B cell (primary cell): ENCODE data around the gene C18orf63. TPM values are rescaled to one million over a fixed set of nuclear protein-coding genes. Genes with fewer than 3 reads are reported as not detected.

Source experiments
- ATAC-seq: fragments of 200-7000 bp; cut with Tn5 transposase; one replicate; pipeline ENCODE4 v1.10.0; 2021; ENCODE audit warnings: low read depth, mild to moderate bottlenecking, moderate number of reproducible peaks, moderate library complexity
- CTCF ChIA-PET: fragments of 350-600 bp; sonication (Branson Sonifier 250); formaldehyde crosslinking; loops from one replicate; lab custom pipeline; 2021; ENCODE audit warnings: antibody characterized with exemption, inconsistent platforms; lab: Charles Lee
- POLR2A ChIA-PET: fragments of 350-600 bp; sonication (Branson Sonifier 250); formaldehyde crosslinking; loops from one replicate; lab custom pipeline; 2021; ENCODE audit warnings: antibody characterized with exemption; lab: Charles Lee
- DNase-seq: peaks from one replicate; pipeline ENCODE4 v3.0.0; 2013
- H2AFZ ChIP-seq: 2 replicates; pipeline ENCODE4 v1.6.1; 2012; ENCODE audit warnings: mild to moderate bottlenecking, low read depth, low read length; ENCODE audit not compliant: insufficient read depth, poor library complexity, severe bottlenecking
- H3K27ac ChIP-seq, 2 donors: 1 replicate in 1 of 2; 2 replicates in 1 of 2; pipeline ENCODE4 v1.5.1; 2012 to 2013; ENCODE audit warnings: low read length in 2 of 2, mild to moderate bottlenecking in 2 of 2, moderate library complexity in 1 of 2
- H3K27me3 ChIP-seq, 4 experiments: fragments of 200-600 bp in 1 of 4; sonication (generic) in 1 of 4; replicated peaks in 1 of 4; 1 replicate in 2 of 4; 2 replicates in 2 of 4; pipeline versions ENCODE4 v1.6.1 to v1.7.0; 2013 to 2016; ENCODE audit warnings: low read length in 3 of 4, mild to moderate bottlenecking in 2 of 4, mixed read lengths in 1 of 4, moderate library complexity in 1 of 4; ENCODE audit not compliant: insufficient read depth in 4 of 4, control insufficient read depth in 3 of 4; ENCODE audit errors: control extremely low read depth in 1 of 4
- H3K36me3 ChIP-seq, 2 experiments: replicated peaks in 1 of 2; 1 replicate in 1 of 2; 2 replicates in 1 of 2; pipeline versions ENCODE4 v1.6.1 to v1.7.1; 2013; ENCODE audit warnings: low read length in 1 of 2; ENCODE audit not compliant: insufficient read depth in 2 of 2, control insufficient read depth in 1 of 2; ENCODE audit errors: control extremely low read depth in 1 of 2, extremely low read depth in 1 of 2
- H3K4me1 ChIP-seq, 2 donors: fragments of 200-600 bp in 1 of 2; sonication (generic) in 1 of 2; 1 replicate in 1 of 2; 2 replicates in 1 of 2; pipeline versions ENCODE4 v1.5.1 to v1.6.1; 2013 to 2017; ENCODE audit warnings: low read length in 2 of 2; ENCODE audit not compliant: control insufficient read depth in 2 of 2, insufficient read depth in 2 of 2
- H3K4me2 ChIP-seq: replicated peaks from 2 replicates; pipeline ENCODE3; 2012; ENCODE audit warnings: mild to moderate bottlenecking, low read depth, low read length; ENCODE audit not compliant: poor library complexity, severe bottlenecking
- H3K4me3 ChIP-seq, 5 experiments: fragments of 200-600 bp in 1 of 5; sonication (generic) in 1 of 5; 1 replicate in 3 of 5; 2 replicates in 2 of 5; pipeline versions ENCODE4 v1.5.1 to v1.7.0; 2011 to 2016; ENCODE audit warnings: low read length in 4 of 5, mild to moderate bottlenecking in 4 of 5, low read depth in 2 of 5, control low read depth in 1 of 5, moderate library complexity in 1 of 5; ENCODE audit not compliant: insufficient read depth in 1 of 5; ENCODE audit errors: control extremely low read depth in 1 of 5, extremely low read depth in 1 of 5
- H3K79me2 ChIP-seq: fragments of 200-600 bp; sonication (generic); one replicate; pipeline ENCODE4 v1.6.0; 2016; ENCODE audit warnings: low read length; ENCODE audit not compliant: control insufficient read depth, insufficient read depth
- H3K9ac ChIP-seq: fragments of 200-600 bp; sonication (generic); 2 replicates; pipeline ENCODE4 v1.6.1; 2017; ENCODE audit warnings: mild to moderate bottlenecking, low read length, moderate library complexity
- H3K9me3 ChIP-seq, 3 donors: one replicate each; pipeline versions ENCODE4 v1.6.1 to v1.7.1; 2013; ENCODE audit warnings: low read length in 2 of 3; ENCODE audit not compliant: control insufficient read depth in 2 of 3, insufficient read depth in 1 of 3; ENCODE audit errors: control extremely low read depth in 1 of 3
- H4K20me1 ChIP-seq: 2 replicates; pipeline ENCODE4 v1.6.0; 2012; ENCODE audit warnings: mild to moderate bottlenecking, low read length; ENCODE audit not compliant: insufficient read depth, control insufficient read depth, poor library complexity, severe bottlenecking
- H3K27ac Mint-ChIP-seq: one replicate; pipeline ENCODE4 v1.8.0; 2021; ENCODE audit warnings: mixed read lengths
- H3K27me3 Mint-ChIP-seq: one replicate; pipeline ENCODE4 v1.8.0; 2021; ENCODE audit warnings: mixed read lengths
- H3K4me1 Mint-ChIP-seq: one replicate; pipeline ENCODE4 v1.8.0; 2021; ENCODE audit warnings: mixed read lengths
- H3K4me3 Mint-ChIP-seq: one replicate; pipeline ENCODE4 v1.8.0; 2021; ENCODE audit warnings: mixed read lengths
- H3K9me3 Mint-ChIP-seq: one replicate; pipeline ENCODE4 v1.8.0; 2022; ENCODE audit warnings: mixed read lengths; ENCODE audit not compliant: insufficient read depth
- CTCF ChIP-seq: fragments of 200-600 bp; IDR thresholded peaks from one replicate; pipeline ENCODE4 v1.8.0; 2022; ENCODE audit warnings: antibody characterized with exemption, mild to moderate bottlenecking
- EZH2 ChIP-seq: IDR thresholded peaks from 2 replicates; pipeline ENCODE4 v1.6.1; 2012; ENCODE audit warnings: borderline replicate concordance, low read depth, mild to moderate bottlenecking, moderate library complexity, low read length; ENCODE audit not compliant: insufficient read depth, poor library complexity, severe bottlenecking
- WGBS: methylation state at CpG from one replicate; pipeline ENCODE4 v1.1.5; 2013; ENCODE audit warnings: missing lambda C conversion rate; ENCODE audit not compliant: insufficient coverage; 5-methylcytosine and 5-hydroxymethylcytosine counted together
- intact Hi-C: fragments of 100-400 bp; cut with micrococcal nuclease; formaldehyde crosslinking; loops from one replicate; pipeline ENCODE4 v1.10.0; 2022
- polyA plus RNA-seq: library from polyadenylated mRNA; depleted of rRNA; stranded (reverse); fragments of >200 nt; gene quantifications from 2 replicates; pipeline ENCODE4 v1.2.3, GENCODE V29; 2012
- total RNA-seq, 2 donors: library from RNA; stranded (reverse); fragments of 120-200 nt in 1 of 2; gene quantifications; 1 replicate in 1 of 2; 2 replicates in 1 of 2; pipeline versions ENCODE4 v1.2.3 to v1.2.4, GENCODE V29; 2013 to 2022

Gene C18orf63
- total and polyA plus RNA-seq, 2 donors (not counting 1 experiment from before 2014, with no cell fraction given): not detected

- H3K27me3 ChIP-seq: peaks cover 0 to 13% (median 2%) of the 10 kb centered on the region in 4 experiments
- no peak overlapping the region for H3K4me2 ChIP-seq
- intact Hi-C loops: no loop called here
- no peaks in the 10 kb centered on the region for H3K9me3 ChIP-seq
- no peak overlapping the region for H3K9ac ChIP-seq
- TF ChIP-seq EZH2 (no peak), CTCF (no peak)
- H2AFZ ChIP-seq: peak overlapping the region; percentile 48
- ChIA-PET POLR2A (no interaction called here), CTCF (no interaction called here)
- Mint-ChIP-seq H3K27me3 (peaks cover 31% of the 10 kb centered on the region), H3K27ac (no peak overlapping the region), H3K9me3 (no peaks in the 10 kb centered on the region), H3K4me3 (no peak overlapping the region), H3K4me1 (peaks cover 3% of the 10 kb centered on the region)
- no peaks in the 10 kb centered on the region for H3K36me3 ChIP-seq
- no peak overlapping the region for H3K4me3 ChIP-seq
- H3K4me1 ChIP-seq: no peaks in the 10 kb centered on the region
- no peaks in the 10 kb centered on the region for H4K20me1 ChIP-seq
- 20% methylated on average over 7 of the region's 14 CpGs for WGBS
- DNase-seq (no peak), ATAC-seq (no peak)
- no peaks in the 10 kb centered on the region for H3K79me2 ChIP-seq
- no peak overlapping the region for H3K27ac ChIP-seq
Observed at GRCh38 chr18:74399091-74399887, 83.7 kb downstream of the C18orf63 start.

DNA sequence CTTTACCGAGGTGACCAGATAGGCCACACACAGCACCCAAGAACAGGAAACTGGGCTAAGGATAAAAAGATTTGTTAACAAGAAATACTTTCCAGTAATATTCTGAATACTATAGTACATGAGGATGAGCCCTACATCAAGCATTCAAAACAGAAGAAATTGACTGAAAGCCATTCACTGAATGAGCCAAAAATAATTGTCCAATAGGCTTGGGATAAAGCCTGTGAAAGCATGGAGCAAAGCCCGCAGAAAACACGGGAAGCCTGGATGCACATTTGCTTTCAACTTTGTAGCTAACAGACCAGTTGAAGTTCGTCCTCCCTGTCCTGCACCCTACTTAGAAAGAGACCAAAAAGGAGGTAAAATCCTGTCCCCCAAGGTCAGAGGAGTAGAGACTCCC is 85.2 kb downstream of the C18orf63 start:
- no peak for ATAC-seq
- no peaks in the 10 kb centered on the region for H3K4me1 ChIP-seq
- no peaks in the 10 kb centered on the region for H3K79me2 ChIP-seq
- DNase-seq: no peak
- no CpG with 5 or more reads among the region's 4 CpGs for WGBS
- H3K27me3 ChIP-seq: peaks cover 0 to 13% (median 2%) of the 10 kb centered on the region in 4 experiments
- ChIA-PET CTCF (interaction anchor here (1.6 kb wide), 1 partner anchor 10 kb away, joined by 4 read pairs; no protein-coding TSS in a partner anchor), POLR2A (no interaction called here)
- no peak for TF ChIP-seq CTCF
- no peak for TF ChIP-seq EZH2
- H2AFZ ChIP-seq: no peak overlapping the region
- Mint-ChIP-seq H3K27me3 (peaks cover 23% of the 10 kb centered on the region), H3K4me1 (peaks cover 3% of the 10 kb centered on the region), H3K9me3 (no peaks in the 10 kb centered on the region), H3K4me3 (no peak overlapping the region), H3K27ac (no peak overlapping the region)
- no peak overlapping the region for H3K4me3 ChIP-seq
- H3K4me2 ChIP-seq: no peak overlapping the region
- intact Hi-C loops: no loop called here
- H3K27ac ChIP-seq: no peak overlapping the region
- H4K20me1 ChIP-seq: no peaks in the 10 kb centered on the region
- no peaks in the 10 kb centered on the region for H3K36me3 ChIP-seq
- no peaks in the 10 kb centered on the region for H3K9me3 ChIP-seq
- H3K9ac ChIP-seq: no peak overlapping the region
